ENCODE results near the gene FBN1.

DNA sequence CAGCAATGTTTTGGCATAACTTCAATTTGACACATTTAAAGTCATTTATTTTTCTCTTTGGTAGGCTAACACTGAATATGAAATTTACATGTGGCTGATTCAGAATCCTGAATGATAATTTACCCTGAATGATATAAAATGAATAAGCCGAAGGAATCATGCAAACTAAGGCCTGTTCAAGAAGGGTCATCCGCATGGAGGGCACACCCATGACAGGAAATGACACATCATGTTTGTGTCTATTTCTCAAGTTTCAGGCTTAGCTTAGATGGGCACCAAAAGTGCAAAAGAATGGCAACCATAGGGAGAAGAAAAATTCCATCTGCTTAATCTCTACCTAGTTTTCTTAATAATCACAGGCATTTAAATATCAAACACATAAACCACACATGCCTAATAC is 172.8 kb downstream of the FBN1 start:
- TF ChIP-seq, protein P1, sequence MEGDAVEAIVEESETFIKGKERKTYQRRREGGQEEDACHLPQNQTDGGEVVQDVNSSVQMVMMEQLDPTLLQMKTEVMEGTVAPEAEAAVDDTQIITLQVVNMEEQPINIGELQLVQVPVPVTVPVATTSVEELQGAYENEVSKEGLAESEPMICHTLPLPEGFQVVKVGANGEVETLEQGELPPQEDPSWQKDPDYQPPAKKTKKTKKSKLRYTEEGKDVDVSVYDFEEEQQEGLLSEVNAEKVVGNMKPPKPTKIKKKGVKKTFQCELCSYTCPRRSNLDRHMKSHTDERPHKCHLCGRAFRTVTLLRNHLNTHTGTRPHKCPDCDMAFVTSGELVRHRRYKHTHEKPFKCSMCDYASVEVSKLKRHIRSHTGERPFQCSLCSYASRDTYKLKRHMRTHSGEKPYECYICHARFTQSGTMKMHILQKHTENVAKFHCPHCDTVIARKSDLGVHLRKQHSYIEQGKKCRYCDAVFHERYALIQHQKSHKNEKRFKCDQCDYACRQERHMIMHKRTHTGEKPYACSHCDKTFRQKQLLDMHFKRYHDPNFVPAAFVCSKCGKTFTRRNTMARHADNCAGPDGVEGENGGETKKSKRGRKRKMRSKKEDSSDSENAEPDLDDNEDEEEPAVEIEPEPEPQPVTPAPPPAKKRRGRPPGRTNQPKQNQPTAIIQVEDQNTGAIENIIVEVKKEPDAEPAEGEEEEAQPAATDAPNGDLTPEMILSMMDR (IDR thresholded peaks at IDR 0.05; ENCODE audit: low read depth, low read length) = no peak
- no peak for TF ChIP-seq EZH2phosphoT487 (IDR thresholded peaks at IDR 0.05; ENCODE audit: low read depth)
